ENCODE measurements around the gene AKR1C1. TPM values are rescaled to one million over a fixed set of nuclear protein-coding genes. Genes with fewer than 3 reads are reported as not detected.
"Not testable (repeated sequence)": the region's sequence is repeated elsewhere in the genome, so short reads cannot be mapped to it uniquely, and the experiment has no call there.

The AKR1C1 gene
- total and polyA plus RNA-seq, 4 donors, result 7.9 to 55.1 (median 45.2) TPM

GRCh38 chr10:4934391-4934987 lies 28.7 kb upstream of the AKR1C1 start:
- no peaks in the 10 kb centered on the region for H3K27me3 ChIP-seq (ENCODE audit: control insufficient read depth in 3 of 3, insufficient read depth in 3 of 3, low read length in 2 of 3)
- WGBS, 2 donors, result 85 to 91% methylated on average over 7 of the region's 7 CpGs
- peaks cover 0 to 2% (median 0%) of the 10 kb centered on the region in 4 donors for H3K36me3 ChIP-seq (ENCODE audit: control insufficient read depth in 4 of 4, insufficient read depth in 4 of 4, low read length in 4 of 4)
- DNase-seq (no peak), ATAC-seq (ENCODE audit: insufficient read depth, low FRiP score) (no peak)
- H3K9me3 ChIP-seq (ENCODE audit: control insufficient read depth in 4 of 4, insufficient read depth in 3 of 4, low read length in 3 of 4), result peaks cover 0 to 4% (median 3%) of the 10 kb centered on the region in 4 donors
- H3K4me1 ChIP-seq (ENCODE audit: control insufficient read depth in 5 of 5, insufficient read depth in 5 of 5, low read length in 5 of 5), result no peaks in the 10 kb centered on the region
- TF ChIP-seq, protein P1, sequence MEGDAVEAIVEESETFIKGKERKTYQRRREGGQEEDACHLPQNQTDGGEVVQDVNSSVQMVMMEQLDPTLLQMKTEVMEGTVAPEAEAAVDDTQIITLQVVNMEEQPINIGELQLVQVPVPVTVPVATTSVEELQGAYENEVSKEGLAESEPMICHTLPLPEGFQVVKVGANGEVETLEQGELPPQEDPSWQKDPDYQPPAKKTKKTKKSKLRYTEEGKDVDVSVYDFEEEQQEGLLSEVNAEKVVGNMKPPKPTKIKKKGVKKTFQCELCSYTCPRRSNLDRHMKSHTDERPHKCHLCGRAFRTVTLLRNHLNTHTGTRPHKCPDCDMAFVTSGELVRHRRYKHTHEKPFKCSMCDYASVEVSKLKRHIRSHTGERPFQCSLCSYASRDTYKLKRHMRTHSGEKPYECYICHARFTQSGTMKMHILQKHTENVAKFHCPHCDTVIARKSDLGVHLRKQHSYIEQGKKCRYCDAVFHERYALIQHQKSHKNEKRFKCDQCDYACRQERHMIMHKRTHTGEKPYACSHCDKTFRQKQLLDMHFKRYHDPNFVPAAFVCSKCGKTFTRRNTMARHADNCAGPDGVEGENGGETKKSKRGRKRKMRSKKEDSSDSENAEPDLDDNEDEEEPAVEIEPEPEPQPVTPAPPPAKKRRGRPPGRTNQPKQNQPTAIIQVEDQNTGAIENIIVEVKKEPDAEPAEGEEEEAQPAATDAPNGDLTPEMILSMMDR (IDR thresholded peaks at IDR 0.05; ENCODE audit: control extremely low read depth, extremely low read depth), result no peak
- H3K9ac ChIP-seq (ENCODE audit: insufficient read depth in 1 of 2, low read length in 2 of 2), result no peak overlapping the region
- H3K27ac ChIP-seq (ENCODE audit: low read depth in 1 of 2, low read length in 1 of 2), result no peak overlapping the region
- no peak overlapping the region for H3K4me3 ChIP-seq

DNA sequence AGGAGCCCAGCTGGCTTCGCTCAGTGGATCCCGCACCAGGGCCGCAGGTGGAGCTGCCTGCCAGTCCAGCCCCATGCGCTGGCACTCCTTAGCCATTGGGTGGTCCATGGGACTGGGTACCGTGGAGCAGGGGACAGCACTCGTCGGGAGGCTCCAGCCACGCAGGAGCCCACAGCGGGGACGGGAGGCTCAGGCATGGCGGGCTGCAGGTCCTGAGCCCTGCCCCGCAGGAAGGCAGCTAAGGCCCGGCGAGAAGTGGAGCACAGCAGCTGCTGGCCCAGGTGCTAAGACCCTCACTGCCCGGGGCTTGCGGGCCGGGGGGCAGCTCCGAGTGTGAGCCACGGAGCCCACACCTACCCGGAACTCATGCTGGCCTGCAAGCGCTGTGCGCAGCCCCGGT lies 25.9 kb upstream of the AKR1C1 start:
- H3K36me3 ChIP-seq (ENCODE audit: control insufficient read depth in 4 of 4, insufficient read depth in 4 of 4, low read length in 4 of 4), result peaks cover 0 to 2% (median 0%) of the 10 kb centered on the region in 4 donors
- DNase-seq (no peak), ATAC-seq (ENCODE audit: insufficient read depth, low FRiP score) (no peak)
- no peak overlapping the region for H3K27ac ChIP-seq (ENCODE audit: low read depth in 1 of 2, low read length in 1 of 2)
- H3K4me3 ChIP-seq, result no peak overlapping the region
- H3K9me3 ChIP-seq (ENCODE audit: control insufficient read depth in 4 of 4, insufficient read depth in 3 of 4, low read length in 3 of 4), result peaks cover 0 to 2% (median 0%) of the 10 kb centered on the region in 4 donors
- peaks cover 0 to 2% (median 0%) of the 10 kb centered on the region in 5 donors for H3K4me1 ChIP-seq (ENCODE audit: control insufficient read depth in 5 of 5, insufficient read depth in 5 of 5, low read length in 5 of 5)
- WGBS, 2 donors, result 97 to 99% methylated on average over 23 of the region's 23 CpGs
- H3K9ac ChIP-seq (ENCODE audit: insufficient read depth in 1 of 2, low read length in 2 of 2), result no peak overlapping the region
- TF ChIP-seq, protein P1 (IDR thresholded peaks at IDR 0.05; ENCODE audit: control extremely low read depth, extremely low read depth), result no peak
- no peaks in the 10 kb centered on the region for H3K27me3 ChIP-seq (ENCODE audit: control insufficient read depth in 3 of 3, insufficient read depth in 3 of 3, low read length in 2 of 3)

DNA sequence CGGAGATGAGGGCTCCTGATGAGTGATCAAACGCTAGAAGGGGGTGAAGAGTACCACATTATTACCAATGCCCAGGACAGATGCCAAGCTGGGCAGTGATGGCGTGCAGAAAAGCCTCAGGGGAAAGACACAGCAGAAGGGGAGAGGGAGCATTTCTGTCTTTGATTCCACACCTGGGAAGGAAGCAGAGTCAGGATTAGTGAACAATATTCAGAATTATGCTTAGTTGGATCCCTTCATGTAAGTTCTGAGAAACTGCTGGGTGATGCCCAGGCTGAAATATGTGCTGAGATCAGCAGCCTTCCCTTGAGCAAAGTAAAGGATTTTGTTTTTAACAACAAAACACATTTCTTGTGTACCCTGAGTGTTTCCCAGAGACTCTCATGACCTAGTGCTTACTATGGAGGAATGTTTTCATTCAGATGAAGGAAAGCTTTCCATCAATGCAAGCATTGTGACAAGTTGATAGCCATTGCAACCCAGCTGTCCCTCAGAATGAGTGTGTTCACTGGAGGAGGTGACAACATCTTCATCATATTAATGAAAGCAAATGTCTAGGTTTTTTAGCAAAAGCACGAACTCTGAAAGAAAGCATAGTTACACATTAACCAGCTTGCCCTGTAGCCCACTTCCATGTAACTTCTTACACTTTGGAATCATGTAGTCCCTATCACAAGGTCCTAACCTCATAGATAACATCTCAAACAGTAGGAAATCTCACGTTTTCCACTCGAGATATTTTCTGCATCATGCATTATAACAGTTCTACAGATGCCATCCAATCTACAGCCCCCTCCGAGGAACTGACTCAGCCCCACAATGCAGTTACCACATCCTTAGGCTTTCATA lies 23.8 kb upstream of the AKR1C1 start:
- 70 to 79% methylated on average over 7 of the region's 7 CpGs for WGBS, 2 donors
- Histone ChIP-seq H3K4me1 (ENCODE audit: control insufficient read depth in 5 of 5, insufficient read depth in 5 of 5, low read length in 5 of 5) (peaks cover 0 to 2% (median 0%) of the 10 kb centered on the region in 5 donors), H3K9me3 (ENCODE audit: control insufficient read depth in 4 of 4, insufficient read depth in 3 of 4, low read length in 3 of 4) (peaks cover 0 to 2% (median 0%) of the 10 kb centered on the region in 4 donors), H3K9ac (ENCODE audit: insufficient read depth in 1 of 2, low read length in 2 of 2) (no peak overlapping the region), H3K27ac (ENCODE audit: low read depth in 1 of 2, low read length in 1 of 2) (no peak overlapping the region), H3K4me3 (no peak overlapping the region), H3K27me3 (ENCODE audit: control insufficient read depth in 3 of 3, insufficient read depth in 3 of 3, low read length in 2 of 3) (no peaks in the 10 kb centered on the region), H3K36me3 (ENCODE audit: control insufficient read depth in 4 of 4, insufficient read depth in 4 of 4, low read length in 4 of 4) (no peaks in the 10 kb centered on the region)
- TF ChIP-seq, protein P1 (IDR thresholded peaks at IDR 0.05; ENCODE audit: control extremely low read depth, extremely low read depth), result no peak
- DNase-seq (no peak), ATAC-seq (ENCODE audit: insufficient read depth, low FRiP score) (no peak)

GRCh38 chr10:4940073-4940428 lies 23.2 kb upstream of the AKR1C1 start:
- not testable (repeated sequence) for ATAC-seq (ENCODE audit: insufficient read depth, low FRiP score); H3K9me3 ChIP-seq (ENCODE audit: control insufficient read depth in 4 of 4, insufficient read depth in 3 of 4, low read length in 3 of 4); H3K36me3 ChIP-seq (ENCODE audit: control insufficient read depth in 4 of 4, insufficient read depth in 4 of 4, low read length in 4 of 4); H3K27ac ChIP-seq (ENCODE audit: low read depth in 1 of 2, low read length in 1 of 2); H3K4me3 ChIP-seq; H3K27me3 ChIP-seq (ENCODE audit: control insufficient read depth in 3 of 3, insufficient read depth in 3 of 3, low read length in 2 of 3); H3K4me1 ChIP-seq (ENCODE audit: control insufficient read depth in 5 of 5, insufficient read depth in 5 of 5, low read length in 5 of 5); H3K9ac ChIP-seq (ENCODE audit: insufficient read depth in 1 of 2, low read length in 2 of 2); DNase-seq
- 87 to 91% methylated on average over 5 to 6 of the region's 6 CpGs for WGBS, 2 donors

DNA sequence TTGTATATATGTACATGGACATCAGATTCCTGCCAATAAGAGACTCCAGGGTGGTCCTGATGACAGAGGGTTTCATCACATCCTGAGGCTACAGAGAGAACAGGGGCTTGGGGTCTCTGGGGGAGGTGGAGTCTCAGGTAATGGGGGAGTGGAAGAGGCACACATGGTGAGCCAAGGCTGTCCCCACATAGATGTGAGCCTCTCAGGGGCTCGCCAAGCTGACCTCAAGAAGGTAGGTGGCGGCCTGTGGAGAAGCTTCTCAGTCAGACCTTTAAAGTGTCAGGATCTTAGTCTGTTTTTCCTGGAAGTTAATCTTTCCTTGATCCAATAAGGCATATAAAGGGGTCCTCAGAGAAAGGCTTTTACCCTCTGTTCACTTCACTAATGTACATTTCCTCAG lies 22.3 kb upstream of the AKR1C1 start:
- H3K9ac ChIP-seq (ENCODE audit: insufficient read depth in 1 of 2, low read length in 2 of 2); DNase-seq; H3K36me3 ChIP-seq (ENCODE audit: control insufficient read depth in 4 of 4, insufficient read depth in 4 of 4, low read length in 4 of 4); H3K9me3 ChIP-seq (ENCODE audit: control insufficient read depth in 4 of 4, insufficient read depth in 3 of 4, low read length in 3 of 4); H3K4me3 ChIP-seq; H3K27ac ChIP-seq (ENCODE audit: low read depth in 1 of 2, low read length in 1 of 2); H3K4me1 ChIP-seq (ENCODE audit: control insufficient read depth in 5 of 5, insufficient read depth in 5 of 5, low read length in 5 of 5); ATAC-seq (ENCODE audit: insufficient read depth, low FRiP score); H3K27me3 ChIP-seq (ENCODE audit: control insufficient read depth in 3 of 3, insufficient read depth in 3 of 3, low read length in 2 of 3): not testable (repeated sequence)
- WGBS, 2 donors, result 93 to 95% methylated on average over 2 of the region's 2 CpGs
